HG03196 (cell line): Measurements from ENCODE around the gene CASK.

Source experiments
- ATAC-seq: cut with Tn5 transposase; IDR thresholded peaks from one replicate; pipeline ENCODE4 v1.9.1; 2021; ENCODE audit not compliant: unreplicated experiment

The CASK gene

GRCh38 chrX:41923211-41923977, at the start of gene CASK:
Gene CASK (minus strand): TSS chrX:41923554. CDS start chrX:41922988, 566 bp downstream.
- peak; percentile 90 for ATAC-seq

GRCh38 chrX:41971346-41971745, 48.0 kb upstream of the CASK start:
- no peak for ATAC-seq

GRCh38 chrX:41970419-41970818, 47.1 kb upstream of the CASK start:
- ATAC-seq = no peak

GRCh38 chrX:41963348-41963747, 40.0 kb upstream of the CASK start:
- no peak for ATAC-seq

GRCh38 chrX:41960142-41960541, 36.8 kb upstream of the CASK start:
- ATAC-seq = no peak

GRCh38 chrX:41958861-41959260, 35.5 kb upstream of the CASK start:
- no peak for ATAC-seq

- no peak for ATAC-seq
Observed at GRCh38 chrX:41956027-41956426, 32.7 kb upstream of the CASK start.

- no peak for ATAC-seq
Observed at GRCh38 chrX:41952102-41952501, 28.7 kb upstream of the CASK start.

- ATAC-seq = no peak
Observed at GRCh38 chrX:41946989-41947612, 23.7 kb upstream of the CASK start.

- no peak for ATAC-seq
Observed at GRCh38 chrX:41946235-41946634, 22.9 kb upstream of the CASK start.

- no peak for ATAC-seq
Observed at GRCh38 chrX:41935832-41936231, 12.5 kb upstream of the CASK start.

GRCh38 chrX:41933546-41933945, 10.2 kb upstream of the CASK start:
- no peak for ATAC-seq

GRCh38 chrX:41932885-41933284, 9.5 kb upstream of the CASK start:
- no peak for ATAC-seq

- ATAC-seq = no peak
Observed at GRCh38 chrX:41931591-41931990, 8.2 kb upstream of the CASK start.

GRCh38 chrX:41923978-41924683, 777 bp upstream of the CASK start:
- no peak for ATAC-seq

GRCh38 chrX:41922431-41923151, 763 bp downstream of the CASK start:
- peak; percentile 14 for ATAC-seq

- no peak for ATAC-seq
Observed at GRCh38 chrX:41921492-41922430, 1.6 kb downstream of the CASK start.

- ATAC-seq = no peak
Observed at GRCh38 chrX:41919870-41920269, 3.5 kb downstream of the CASK start.

- no peak for ATAC-seq
Observed at GRCh38 chrX:41917517-41917916, 5.8 kb downstream of the CASK start.

- ATAC-seq = no peak
Observed at GRCh38 chrX:41913476-41913875, 9.9 kb downstream of the CASK start.
